Posterior vena cava (tissue), 2 donors: ENCODE measurements around the gene EPHB6. TPM values are rescaled to one million over a fixed set of nuclear protein-coding genes. Genes with fewer than 3 reads are reported as not detected.
A peak's percentile ranks its signal among the peaks of the same experiment; 100 is the strongest.

Experiments
- DNase-seq: peaks from one replicate; pipeline ENCODE4 v3.0.0-alpha.2; 2020; ENCODE audit warnings: low spot score
- intact Hi-C, 2 donors: fragments of 100-400 bp; cut with DNase I; formaldehyde crosslinking; loops; one replicate each; pipeline versions ENCODE4 v1.14.1 to v1.14.2; 2022 to 2023
- total RNA-seq, 2 donors: library from RNA; stranded (reverse); fragmentation: NEBNext Ultra II Directional; extraction: Animal tissue kit (Norgen Biotek cat#: 25700); gene quantifications; one replicate each; pipeline ENCODE4 v1.2.1, GENCODE V29; 2021
- donor health status: DM: yes; HTN: yes; CAD: no.
- donor health status: DM: yes; HTN: yes; CAD: no.

EPHB6 gene
- total RNA-seq, 2 donors from 2014 or later, result 11.9 to 33.5 TPM

GRCh38 chr7:142871260-142872105, 16.6 kb downstream of the EPHB6 start:
- no peak for DNase-seq
- intact Hi-C loops, result no loop called here

- intact Hi-C loops, result no loop called here
- DNase-seq, result no peak
Measured at GRCh38 chr7:142872106-142872675, 17.3 kb downstream of the EPHB6 start.

GRCh38 chr7:142873281-142873784, 18.5 kb downstream of the EPHB6 start:
- intact Hi-C loops, result no loop called here

GRCh38 chr7:142873871-142874270, 19.0 kb downstream of the EPHB6 start:
- DNase-seq, result no peak
- intact Hi-C loops, result no loop called here

More at GRCh38 chr7:142873281-142873784, 18.5 kb downstream of the EPHB6 start:
- DNase-seq, result no peak

GRCh38 chr7:142874409-142874808, 19.5 kb downstream of the EPHB6 start:
- intact Hi-C loops, result no loop called here
- DNase-seq, result no peak

GRCh38 chr7:142874837-142875236, 20.0 kb downstream of the EPHB6 start:
- intact Hi-C loops, result no loop called here

GRCh38 chr7:142875456-142875855, 20.6 kb downstream of the EPHB6 start:
- intact Hi-C loops, result no loop called here
- DNase-seq, result no peak

More at GRCh38 chr7:142874837-142875236, 20.0 kb downstream of the EPHB6 start:
- DNase-seq, result no peak

GRCh38 chr7:142876236-142876960, 21.5 kb downstream of the EPHB6 start:
- DNase-seq, result peak; percentile 62
- intact Hi-C loops, result no loop called here

GRCh38 chr7:142876991-142877910, 22.4 kb downstream of the EPHB6 start:
- intact Hi-C loops, result no loop called here
- DNase-seq, result peak; percentile 64

- DNase-seq, result peak; percentile 31
- intact Hi-C loops, result no loop called here
Measured at GRCh38 chr7:142878315-142878714, 23.4 kb downstream of the EPHB6 start.

GRCh38 chr7:142879060-142879459, 24.2 kb downstream of the EPHB6 start:
- intact Hi-C loops, result no loop called here
- no peak for DNase-seq

GRCh38 chr7:142880876-142881505, 26.1 kb downstream of the EPHB6 start:
- intact Hi-C loops, result no loop called here
- peak; percentile 32 for DNase-seq

GRCh38 chr7:142881586-142882337, 26.9 kb downstream of the EPHB6 start:
- intact Hi-C loops, result no loop called here
- DNase-seq, result peak; percentile 42

- intact Hi-C loops, result no loop called here
- no peak for DNase-seq
Measured at GRCh38 chr7:142882338-142882678, 27.4 kb downstream of the EPHB6 start.

- peak; percentile 42 for DNase-seq
- intact Hi-C loops, result no loop called here
Measured at GRCh38 chr7:142883145-142883544, 28.3 kb downstream of the EPHB6 start.

- intact Hi-C loops, result no loop called here
- peak; percentile 45 for DNase-seq
Measured at GRCh38 chr7:142883571-142884285, 28.9 kb downstream of the EPHB6 start.

- intact Hi-C loops, result no loop called here
- DNase-seq, result no peak
Measured at GRCh38 chr7:142884286-142884640, 29.4 kb downstream of the EPHB6 start.
